HL-60/S4 treated with retinoic acid at 250 ng/mL for 4 days and 3 days (cell line): Measurements from ENCODE around the gene OR4B1.
"Not testable (repeated sequence)": the region's sequence is repeated elsewhere in the genome, so short reads cannot be mapped to it uniquely, and the experiment has no call there.

ENCODE experiments used
- in situ Hi-C: fragments of 300-500 bp; cut with MboI; formaldehyde crosslinking; loops from 2 replicates; pipeline ENCODE4 v1.7.0; 2022; ENCODE audit warnings: low sequenced_read_pairs

OR4B1 gene, protein sequence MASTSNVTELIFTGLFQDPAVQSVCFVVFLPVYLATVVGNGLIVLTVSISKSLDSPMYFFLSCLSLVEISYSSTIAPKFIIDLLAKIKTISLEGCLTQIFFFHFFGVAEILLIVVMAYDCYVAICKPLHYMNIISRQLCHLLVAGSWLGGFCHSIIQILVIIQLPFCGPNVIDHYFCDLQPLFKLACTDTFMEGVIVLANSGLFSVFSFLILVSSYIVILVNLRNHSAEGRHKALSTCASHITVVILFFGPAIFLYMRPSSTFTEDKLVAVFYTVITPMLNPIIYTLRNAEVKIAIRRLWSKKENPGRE

DNA sequence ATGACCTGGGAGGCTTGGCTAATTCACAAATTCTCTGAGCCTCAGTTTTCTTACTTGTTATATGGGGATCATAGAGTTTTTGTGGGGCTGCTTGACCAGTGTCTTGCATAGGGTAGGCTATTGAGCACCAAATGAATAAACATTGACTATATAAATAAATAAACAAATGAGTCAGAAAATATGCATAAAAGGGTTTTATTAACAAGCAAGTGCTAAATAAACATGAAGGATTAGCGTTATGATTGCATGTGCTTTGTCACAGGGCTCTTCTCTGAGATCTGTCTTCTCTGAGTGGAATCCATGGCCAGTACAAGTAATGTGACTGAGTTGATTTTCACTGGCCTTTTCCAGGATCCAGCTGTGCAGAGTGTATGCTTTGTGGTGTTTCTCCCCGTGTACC lies at the start of gene OR4B1:
OR4B1 (plus strand) TSS at position 301 of the 400 bp plus-strand sequence; CDS start at position 301, 0 bp downstream.
- in situ Hi-C loops, result no loop called here

DNA sequence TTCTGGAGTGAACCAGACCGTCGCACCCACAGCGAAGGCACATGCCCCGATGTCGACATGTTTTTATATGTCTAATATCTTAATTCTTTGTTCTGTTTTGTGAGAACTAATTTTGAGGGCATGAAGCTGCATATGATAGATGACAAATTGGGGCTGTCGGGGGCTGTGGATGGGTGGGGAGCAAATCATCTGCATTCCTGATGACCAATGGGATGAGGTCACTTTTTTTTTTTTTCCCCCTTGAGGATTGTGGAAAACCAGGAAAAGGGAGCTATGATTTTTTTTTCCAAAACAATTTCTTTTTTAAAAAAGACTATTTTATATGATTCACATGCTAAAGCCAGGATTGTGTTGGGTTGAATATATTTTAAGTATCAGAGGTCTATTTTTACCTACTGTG lies 49.2 kb upstream of the OR4B1 start:
- in situ Hi-C loops, result no loop called here

DNA sequence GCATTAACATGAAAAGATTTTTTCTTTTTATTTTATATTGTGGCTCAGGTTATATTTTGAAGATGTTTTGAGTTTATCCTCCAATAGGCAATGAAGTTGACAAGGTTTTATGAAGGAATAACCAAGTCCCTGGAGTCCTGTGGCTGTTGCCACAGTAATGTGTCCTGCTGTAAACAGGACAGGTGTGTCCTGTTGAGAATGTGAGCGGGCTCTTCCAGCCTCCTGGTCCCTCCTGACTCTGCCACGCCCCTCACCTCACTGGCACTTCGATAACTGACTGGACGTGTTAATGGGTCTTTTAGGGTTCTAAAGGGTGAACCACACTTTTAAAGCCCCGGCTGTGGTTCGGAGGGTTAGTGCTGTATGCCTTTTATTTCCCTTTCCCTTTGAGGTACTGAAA lies 47.8 kb upstream of the OR4B1 start:
- in situ Hi-C loops, result no loop called here

DNA sequence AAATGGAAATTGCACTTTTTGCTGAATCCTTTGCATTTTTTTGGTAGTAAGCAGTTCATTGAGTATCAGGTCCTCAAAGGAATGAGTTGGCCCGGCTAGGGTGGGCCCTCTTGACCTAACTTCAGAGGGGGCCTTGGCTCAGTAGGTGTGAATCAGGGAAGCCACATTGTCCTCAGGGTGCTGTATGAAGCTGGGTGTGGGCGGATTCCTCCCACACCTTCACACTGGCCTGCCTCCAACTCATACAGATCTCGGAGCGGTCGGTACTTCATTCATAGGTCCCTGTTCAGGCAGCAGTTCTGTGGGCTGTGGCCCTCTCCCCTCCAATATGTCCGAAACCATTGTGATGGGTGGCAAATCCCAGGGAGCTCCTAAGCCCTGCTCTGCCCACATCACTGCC lies 47.4 kb upstream of the OR4B1 start:
- in situ Hi-C loops, result no loop called here

DNA sequence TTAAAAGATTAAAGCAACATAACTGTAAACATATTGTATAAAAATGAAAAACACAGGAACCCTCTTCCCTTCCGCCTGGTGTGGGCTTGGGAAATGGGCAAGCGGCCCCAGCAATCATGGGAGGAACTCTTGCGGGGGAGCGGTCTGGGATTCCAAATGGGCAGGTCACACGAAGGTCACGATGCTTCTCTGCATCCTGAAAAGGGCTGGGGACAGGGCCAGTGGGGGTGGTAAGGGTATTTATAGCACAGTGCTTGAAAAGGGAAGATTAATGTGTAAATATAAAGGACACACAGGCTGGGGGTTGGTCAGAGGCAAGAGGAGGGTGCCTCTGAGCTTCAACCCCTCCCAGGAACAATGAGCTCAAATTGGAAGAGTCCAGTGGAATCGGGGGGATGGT lies 46.9 kb upstream of the OR4B1 start:
- in situ Hi-C loops, result no loop called here

DNA sequence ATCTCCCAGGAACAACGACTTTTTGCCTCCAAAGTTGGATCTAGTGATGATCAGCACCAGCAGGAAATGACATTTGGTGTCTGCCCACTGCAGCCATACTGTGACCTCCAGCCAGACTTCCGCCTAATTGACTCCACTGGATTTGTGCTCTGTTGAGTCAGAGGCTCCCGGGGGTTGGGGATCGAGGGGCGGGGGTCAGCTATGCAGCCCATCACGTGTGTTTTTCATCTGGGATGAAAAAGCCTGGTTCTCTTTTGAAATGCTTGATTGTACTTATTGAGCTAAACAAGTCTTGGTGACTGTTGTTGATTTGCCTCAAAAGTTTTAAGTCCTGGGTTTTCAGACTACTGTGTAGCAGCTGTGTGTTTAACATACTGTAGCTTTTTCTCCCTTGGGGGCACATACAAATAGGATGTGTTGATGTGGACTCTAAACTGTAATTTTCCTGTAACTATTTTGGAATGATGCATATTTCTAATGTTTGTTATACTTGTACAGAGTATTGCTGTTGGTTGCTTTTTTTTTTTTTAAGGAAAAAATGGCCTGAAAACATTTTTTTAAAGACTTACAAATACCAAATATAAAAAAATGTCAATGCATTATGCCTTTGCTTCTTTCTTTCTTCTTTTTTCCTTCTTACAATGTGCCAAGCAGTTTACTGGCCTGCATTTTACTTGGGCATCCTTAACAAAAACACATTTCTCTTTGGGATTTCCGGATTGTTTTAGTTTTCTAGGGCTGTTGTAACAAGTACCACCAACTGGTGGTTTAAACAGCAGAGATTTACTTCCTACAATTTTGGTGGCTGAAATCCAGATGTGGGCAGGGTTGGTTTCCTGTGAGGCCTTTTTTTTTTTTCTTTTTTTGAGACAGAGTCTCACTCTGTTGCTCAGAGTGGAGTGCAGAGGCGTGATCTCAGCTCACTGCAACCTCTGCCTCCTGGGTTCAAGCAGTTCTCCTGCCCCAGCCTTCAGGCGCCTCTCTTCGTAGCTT lies 46.1 kb upstream of the OR4B1 start:
- in situ Hi-C loops, result no loop called here

DNA sequence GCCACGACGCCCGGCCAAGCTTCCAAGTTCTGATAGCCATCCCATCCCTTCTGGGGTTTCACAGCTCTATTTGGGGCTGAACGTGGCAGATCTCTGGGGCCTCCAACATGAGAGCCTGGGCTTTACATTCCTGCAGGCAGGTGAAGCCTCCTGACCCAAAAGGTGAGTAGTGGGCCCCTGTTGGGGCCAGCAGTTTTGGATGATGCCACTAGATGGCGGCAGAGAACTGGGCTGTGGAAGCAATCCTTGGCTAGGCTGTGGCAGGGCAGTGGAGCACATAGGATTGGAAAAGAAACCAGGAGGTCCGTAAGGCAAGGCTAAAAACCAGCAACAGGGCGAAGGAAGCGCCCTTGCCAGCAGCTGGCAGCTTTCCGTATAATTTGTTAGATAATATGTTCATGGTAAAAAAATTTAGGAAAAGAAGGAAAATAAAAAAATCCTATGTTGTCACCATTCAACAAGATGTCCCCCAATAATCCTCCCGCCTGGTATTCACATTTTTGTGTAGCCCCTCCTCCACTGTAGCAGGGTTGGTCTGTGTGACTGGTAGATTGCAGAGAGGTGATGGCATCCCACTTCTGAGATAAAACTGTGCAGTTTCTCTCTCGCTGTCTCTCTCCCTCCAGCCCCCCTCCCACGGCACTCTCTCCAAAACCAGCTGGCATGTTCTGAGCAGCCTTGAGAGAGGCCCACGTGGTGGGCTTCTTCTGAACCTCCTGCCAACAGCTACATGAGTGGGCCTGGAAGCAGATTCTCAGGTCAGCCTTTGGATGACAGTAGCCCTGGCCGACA lies 43.6 kb upstream of the OR4B1 start:
- in situ Hi-C loops, result no loop called here

DNA sequence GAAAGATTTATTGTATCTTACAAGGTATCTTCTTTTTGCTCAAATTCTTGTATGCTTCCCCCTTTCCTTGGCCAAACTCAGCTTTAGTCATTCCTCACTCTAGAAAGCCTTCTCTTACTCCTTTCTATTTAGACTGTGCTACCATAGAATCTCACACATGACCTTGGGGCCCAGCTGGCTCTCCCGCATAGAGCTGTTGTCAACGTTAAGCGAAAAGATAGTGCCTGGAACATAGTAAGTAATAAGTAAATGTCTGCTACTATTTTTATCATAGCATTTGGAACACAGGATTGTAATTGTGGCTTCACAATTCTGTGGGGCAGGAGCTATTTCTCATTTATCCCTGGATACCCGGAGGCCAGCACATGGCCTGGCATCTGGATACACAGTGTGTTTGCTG lies 38.9 kb upstream of the OR4B1 start:
- in situ Hi-C loops, result no loop called here

DNA sequence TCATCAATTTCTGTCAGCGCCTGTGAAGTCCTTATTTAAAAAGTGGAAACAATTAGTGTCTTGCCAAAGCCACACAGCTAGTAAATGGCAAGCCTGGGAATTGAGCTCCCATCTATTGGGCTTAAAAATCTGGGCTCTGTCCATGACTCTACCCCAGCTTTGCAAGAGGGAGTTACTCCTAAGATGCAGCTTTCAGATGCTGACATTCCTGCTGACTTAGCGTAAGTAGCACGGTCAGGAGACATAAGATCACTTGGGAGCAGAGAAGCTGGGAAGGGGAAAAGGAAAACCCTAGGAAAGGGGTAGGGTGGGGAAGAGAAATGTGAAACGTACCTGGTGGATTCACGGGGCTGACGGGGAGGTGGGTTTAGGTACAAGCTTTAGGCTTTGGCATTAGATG lies 36.0 kb upstream of the OR4B1 start:
- in situ Hi-C loops, result no loop called here

DNA sequence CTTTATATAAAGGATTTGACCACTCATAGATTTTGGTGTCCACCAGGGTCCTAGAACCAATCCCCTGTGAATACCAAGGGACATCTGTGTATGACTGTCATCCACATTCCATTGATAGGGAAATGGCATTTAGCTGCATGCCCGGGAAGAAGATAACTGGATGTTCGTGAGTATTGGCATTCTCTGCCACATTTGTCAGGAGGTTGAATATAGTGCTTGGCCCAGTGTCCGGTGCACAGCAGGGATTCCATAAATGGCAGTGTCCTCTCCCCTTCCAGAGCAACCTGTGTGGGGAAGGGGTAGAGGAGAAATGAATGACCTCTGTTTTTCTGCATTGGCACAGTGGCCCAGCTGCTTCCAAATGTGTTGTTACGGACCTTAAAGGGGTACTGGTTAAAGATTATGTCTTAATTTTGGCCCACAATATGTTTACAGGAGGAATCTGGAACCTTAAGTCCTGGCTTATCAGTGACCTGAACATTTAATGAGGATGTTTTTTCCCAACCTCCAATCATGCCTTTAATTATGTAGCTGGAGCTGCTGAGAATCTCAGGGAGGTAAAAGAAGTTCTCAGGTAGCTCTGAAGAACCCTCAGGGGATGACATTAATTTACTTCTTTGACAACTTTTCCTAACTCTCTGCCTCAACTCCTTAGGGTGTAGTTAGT lies 33.6 kb upstream of the OR4B1 start:
- in situ Hi-C loops, result no loop called here

DNA sequence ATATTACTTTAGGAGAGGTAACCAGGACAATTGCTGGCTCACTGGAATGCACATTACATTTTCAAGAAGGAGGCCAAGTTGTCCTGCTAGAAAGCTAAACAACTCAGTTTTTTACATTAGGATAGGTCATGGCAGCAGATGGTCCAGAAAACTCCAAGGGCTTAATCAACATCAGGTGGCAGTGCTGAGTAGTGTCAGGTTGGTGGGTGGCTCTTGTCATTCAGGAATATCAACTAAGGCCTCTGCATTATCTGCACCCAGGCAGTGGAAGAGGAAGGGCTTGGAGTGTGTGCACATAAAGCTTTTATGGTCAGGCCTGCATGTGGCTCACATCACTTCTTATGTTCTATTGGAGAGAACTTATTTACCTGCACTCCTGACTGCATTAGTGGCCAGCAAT lies 32.2 kb upstream of the OR4B1 start:
- in situ Hi-C loops, result no loop called here

DNA sequence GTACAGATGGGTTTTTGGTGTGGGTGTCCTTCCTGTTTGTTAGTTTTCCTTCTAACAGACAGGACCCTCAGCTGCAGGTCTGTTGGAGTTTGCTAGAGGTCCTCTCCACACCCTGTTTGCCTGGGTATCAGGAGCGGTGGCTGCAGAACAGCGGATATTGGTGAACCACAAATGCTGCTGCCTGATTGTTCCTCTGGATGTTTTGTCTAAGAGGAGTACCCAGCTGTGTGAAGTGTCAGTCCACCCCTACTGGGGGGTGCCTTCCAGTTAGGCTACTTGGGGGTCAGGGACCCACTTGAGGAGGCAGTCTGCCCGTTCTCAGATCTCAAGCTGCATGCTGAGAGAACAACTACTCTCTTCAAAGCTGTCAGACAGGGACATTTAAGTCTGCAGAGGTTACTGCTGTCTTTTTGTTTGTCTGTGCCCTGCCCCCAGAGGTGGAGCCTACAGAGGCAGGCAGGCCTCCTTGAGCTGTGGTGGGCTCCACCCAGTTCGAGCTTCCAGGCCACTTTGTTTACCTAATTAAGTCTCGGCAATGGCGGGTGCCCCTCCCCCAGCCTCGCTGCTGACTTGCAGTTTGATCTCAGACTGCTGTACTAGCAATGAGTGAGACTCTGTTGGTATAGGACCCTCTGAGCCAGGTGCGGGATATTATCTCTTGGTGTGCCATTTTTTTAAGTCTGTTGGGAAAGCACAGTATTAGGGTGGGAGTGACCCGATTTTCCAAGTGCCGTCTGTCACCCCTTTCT lies 25.5 kb upstream of the OR4B1 start:
- in situ Hi-C loops, result not testable (repeated sequence)

DNA sequence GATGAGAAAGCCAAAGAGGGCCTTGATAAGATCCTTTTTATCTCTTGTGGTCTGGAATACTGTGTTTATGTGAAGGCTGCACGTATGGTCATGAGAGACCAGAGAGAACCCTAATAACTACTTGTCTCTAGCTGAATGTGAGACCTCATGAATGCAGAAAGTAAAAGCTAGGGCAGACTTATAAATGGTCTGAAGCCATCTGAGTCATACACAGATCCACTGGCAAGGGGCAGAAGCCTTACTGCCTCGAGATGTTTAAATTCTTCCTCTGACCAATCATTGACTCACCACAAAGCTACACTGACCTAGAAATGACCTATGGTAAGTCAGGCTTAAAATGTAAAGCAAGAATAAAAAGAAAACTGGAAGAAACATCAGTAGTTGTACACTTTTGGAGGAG lies 22.7 kb upstream of the OR4B1 start:
- in situ Hi-C loops, result no loop called here

DNA sequence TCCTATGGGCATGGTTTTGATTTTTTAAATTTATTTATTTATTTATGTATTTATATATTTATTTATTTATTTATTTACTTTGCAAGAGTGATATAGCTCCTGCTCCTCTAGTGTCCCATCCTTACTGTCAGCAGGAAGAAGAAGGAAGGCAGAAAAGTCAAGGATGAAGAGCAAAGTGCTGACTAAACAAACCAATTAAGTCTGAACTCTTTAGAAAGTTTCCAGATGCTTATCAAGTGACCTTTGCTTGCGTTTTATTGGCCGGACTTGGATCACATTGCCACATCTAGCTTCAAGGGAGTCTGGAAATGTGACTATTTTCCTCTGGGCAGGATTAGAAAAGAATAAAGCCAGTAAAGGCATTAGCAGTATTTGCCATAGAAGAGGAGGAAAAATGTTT lies 8.7 kb upstream of the OR4B1 start:
- in situ Hi-C loops, result no loop called here

DNA sequence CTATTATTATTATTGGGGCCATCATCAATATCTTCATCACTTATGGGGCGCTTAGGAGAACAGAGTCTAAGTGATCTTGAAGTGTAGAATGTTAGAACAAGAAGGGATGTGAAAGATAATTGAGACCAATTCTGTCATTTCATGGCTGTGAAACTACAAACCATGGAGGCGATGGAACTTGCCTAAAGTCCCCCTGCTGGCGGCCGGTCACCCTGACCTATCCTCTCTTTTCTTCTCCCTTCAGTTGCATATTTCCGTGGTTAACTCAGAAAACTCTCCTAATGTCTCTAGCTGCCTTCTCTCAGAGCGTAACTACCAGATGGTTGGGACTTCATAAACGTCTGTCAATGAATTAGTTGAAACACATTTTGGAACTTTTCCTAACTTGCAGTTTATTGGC lies 6.6 kb upstream of the OR4B1 start:
- in situ Hi-C loops, result no loop called here

DNA sequence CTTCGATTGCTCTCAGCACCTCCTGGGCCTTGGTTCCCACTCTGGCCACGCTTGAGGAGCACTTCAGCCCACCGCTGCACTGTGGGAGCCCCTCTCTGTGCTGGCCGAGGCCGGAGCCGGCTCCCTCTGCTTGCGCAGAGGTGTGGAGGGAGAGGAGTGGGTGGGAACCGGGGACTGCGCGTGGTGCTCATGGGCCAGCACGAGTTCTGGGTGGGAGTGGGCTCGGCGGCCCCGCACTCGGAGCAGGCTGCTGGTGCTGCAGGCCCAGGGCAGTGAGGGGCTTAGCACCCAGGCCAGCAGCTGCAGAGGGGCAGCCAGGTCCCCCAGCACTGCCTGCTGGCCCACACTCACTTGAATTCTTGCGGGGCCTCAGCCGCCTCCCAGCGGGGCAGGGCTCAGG lies 12.2 kb downstream of the OR4B1 start:
- in situ Hi-C loops, result no loop called here

DNA sequence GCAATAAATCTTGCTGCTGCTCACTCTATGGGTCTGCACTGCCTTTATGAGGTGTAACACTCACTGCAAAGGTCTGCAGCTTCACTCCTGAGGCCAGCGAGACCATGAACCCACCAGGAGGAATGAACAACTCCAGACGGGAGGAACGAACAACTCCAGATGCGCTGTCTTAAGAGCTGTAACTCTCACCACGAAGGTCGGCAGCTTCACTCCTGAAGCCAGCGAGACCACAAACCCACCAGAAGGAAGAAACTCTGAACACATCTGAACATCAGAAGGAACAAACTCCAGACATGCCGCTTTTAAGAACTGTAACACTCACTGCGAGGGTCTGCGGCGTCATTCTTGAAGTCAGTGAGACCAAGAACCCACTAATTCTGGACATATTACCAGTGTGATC lies 13.4 kb downstream of the OR4B1 start:
- in situ Hi-C loops, result not testable (repeated sequence)

DNA sequence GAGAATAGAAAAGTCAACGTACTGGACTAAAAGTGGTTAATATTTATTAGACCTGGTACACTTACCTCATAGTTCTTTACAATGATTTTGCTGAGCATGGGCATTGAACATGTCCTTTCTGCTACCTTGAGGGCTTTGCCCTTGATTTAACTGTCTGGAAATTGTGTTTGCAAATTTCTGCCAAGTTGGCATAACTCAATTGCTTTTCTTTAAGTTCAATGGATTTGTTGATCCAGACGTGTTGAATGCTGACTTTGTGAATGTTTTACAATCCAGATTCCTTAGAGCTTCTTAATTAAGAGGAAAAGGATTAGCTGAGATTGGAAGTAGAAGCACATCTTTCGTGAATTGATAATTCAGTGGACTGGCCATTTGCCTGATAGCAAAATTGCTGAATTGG lies 21.1 kb downstream of the OR4B1 start:
- in situ Hi-C loops, result no loop called here

DNA sequence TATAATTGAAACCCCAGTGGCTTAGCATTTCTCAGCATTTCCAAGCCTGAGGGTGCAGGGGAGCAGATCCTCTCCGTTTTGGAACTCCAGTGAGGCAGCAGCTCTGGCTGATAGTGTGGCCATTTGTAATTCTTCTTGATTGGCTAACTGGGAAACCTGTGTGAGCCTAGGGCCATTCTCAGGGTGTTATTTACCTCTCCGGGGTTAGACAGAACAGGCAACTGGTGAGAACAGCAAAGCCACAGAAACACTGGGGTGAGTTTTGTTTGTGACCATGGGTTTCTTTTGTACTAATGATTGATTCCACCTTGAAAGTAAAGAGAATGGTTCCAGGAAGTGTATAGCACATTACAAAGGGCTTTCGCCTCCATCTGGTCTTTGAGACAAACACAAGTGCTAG lies 25.9 kb downstream of the OR4B1 start:
- in situ Hi-C loops, result no loop called here

DNA sequence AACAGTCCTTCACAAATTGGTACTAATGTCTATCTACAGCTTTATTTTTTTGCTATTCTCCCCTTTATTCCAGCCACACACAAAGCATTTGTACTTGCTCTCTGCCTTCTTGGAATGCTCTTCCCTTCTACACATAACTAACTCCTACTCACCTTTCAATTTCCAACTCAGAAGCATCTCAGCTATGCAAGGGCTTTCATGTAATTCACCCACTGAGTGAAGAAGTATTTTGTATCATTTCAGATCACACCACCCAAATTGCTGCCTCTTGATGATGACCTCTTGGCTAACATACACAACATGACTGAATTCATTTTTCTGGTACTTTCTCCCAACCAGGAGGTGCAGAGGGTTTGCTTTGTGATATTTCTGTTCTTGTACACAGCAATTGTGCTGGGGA lies 28.2 kb downstream of the OR4B1 start, which contains the start of gene OR4X2:
OR4X2 (plus strand) TSS at position 301 of the 400 bp plus-strand sequence; CDS start at position 301, 0 bp downstream.
- in situ Hi-C loops, result no loop called here
